HG03064 (cell line): ENCODE measurements around the gene ALPL.
"Not testable (repeated sequence)": the region's sequence is repeated elsewhere in the genome, so short reads cannot be mapped to it uniquely, and the experiment has no call there.

ENCODE experiments used
- ATAC-seq: cut with Tn5 transposase; IDR thresholded peaks from one replicate; pipeline ENCODE4 v1.9.1; 2021; ENCODE audit warnings: low read depth; ENCODE audit not compliant: unreplicated experiment

The ALPL gene

DNA sequence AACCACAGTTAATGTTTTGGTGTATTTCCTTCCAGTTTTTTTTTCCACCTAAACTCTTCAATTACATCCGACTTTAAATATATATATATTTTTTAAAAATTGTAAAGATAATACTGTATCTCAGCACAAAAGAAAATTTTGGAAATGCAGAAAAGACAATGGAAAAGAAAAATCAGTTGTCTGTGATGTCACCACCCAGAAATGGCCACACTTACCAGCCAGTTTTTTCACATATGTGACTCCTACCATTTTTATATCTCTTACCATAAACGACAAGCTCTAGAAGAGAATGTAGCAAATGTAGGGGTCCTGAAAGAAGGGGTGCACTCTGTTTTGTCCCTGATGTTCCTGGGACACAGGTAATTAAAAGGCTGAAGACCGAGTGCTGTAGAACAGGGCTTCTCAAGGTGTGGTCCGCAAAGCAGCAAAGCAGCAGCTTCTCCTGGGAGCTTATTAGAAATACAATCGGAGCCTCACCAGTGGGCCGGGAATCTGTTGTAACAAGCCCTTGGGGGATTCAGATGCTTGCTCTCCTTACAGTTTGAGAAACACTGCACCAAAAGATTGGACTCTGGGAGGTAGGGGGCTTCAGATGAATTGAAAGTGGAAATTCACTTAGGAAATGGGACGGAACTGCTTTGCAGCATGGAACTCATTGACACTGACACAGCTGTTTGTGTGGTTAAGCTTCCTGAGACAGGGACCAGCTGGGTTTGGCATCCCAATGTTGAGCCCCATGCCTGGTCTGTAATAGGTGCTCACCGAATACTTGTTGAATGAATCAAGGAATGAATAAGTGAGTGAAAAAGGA is 44.1 kb downstream of the ALPL start:
- ATAC-seq = no peak

- ATAC-seq = no peak
These were observed 50.8 kb downstream of the ALPL start for GRCh38 chr1:21559788-21560567.

GRCh38 chr1:21560916-21561638 is 51.9 kb downstream of the ALPL start:
- no peak for ATAC-seq

- ATAC-seq = no peak
These were observed 53.7 kb downstream of the ALPL start for GRCh38 chr1:21562896-21563295.

DNA sequence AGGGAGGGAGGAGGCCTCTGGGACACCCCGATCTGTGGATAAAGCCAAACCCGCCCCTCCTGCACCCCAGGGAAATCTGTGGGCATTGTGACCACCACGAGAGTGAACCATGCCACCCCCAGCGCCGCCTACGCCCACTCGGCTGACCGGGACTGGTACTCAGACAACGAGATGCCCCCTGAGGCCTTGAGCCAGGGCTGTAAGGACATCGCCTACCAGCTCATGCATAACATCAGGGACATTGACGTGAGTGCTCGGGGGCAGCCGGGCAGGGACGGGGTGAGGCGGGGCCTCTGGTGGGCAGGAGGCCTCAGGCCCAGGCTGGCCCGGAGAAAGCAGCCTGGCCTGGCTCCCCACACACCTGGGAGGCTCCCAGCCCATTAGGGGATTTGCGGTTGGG is 54.7 kb downstream of the ALPL start:
- no peak for ATAC-seq

GRCh38 chr1:21564521-21565095 is 55.4 kb downstream of the ALPL start:
- no peak for ATAC-seq

- ATAC-seq = no peak
These were observed 56.1 kb downstream of the ALPL start for GRCh38 chr1:21565285-21565684.

GRCh38 chr1:21566361-21566760 is 57.1 kb downstream of the ALPL start:
- not testable (repeated sequence) for ATAC-seq

GRCh38 chr1:21567241-21568005 is 58.2 kb downstream of the ALPL start:
- no peak for ATAC-seq

- no peak for ATAC-seq
These were observed 59.0 kb downstream of the ALPL start for GRCh38 chr1:21568006-21568746.

DNA sequence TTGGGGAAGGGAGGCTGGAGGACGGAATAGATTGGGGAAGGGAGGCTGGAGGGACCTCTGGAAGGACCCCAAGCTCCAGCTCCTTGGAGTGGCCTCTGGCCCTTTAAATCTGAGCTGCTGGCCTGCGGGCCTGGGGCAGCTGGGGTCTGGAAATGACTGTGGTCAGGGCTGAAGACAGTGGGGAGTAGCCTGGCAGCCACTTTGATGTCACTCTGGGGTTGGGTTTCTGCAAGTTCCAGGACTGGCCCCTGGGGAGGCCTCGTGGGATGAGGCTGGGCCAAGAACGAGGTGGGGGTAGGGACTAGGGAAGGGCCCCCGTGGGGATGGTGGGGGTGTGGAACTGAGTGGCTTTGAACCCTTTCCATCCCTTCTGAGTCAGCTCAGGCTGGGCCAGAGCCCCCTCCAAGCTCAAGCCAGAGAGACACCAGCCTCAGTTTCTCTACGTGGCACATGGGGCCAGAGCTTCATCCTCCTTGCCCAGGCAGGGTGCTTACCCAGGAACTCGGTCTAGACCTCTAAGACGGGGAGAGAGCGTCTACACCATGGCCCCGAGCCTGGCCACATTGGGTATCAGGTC is 59.7 kb downstream of the ALPL start:
- no peak for ATAC-seq

DNA sequence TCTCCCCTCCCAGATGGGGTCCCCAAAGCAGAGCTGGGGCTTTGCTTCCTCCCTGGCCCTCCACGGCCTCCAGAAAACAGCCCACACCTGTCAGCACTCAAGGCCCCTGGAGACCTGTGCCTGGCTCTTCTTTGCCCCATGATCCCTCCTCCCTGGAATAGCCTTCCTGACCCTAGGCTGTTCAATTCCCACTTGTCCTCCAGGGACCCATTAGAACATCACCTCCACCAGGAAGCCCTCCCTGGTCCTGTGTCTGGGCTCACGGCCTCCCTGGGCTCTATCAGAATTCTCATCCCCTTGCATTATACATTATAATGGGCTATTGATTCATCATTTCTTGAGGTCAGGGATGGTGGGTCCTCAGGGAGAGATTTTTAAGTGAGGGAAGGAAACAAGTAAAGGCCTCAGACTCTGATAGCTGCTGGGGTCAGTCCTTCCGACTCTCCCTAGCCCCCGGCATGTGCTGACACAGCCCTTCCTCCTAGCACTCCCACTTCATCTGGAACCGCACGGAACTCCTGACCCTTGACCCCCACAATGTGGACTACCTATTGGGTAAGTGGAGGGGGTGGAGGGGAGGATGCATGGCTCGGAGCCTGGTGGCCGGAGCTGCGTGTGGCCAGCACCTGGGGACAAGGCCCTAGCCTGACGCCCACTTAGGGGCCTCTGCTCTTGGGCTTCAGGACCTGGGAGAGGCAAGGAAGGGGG is 60.8 kb downstream of the ALPL start:
- ATAC-seq = no peak

DNA sequence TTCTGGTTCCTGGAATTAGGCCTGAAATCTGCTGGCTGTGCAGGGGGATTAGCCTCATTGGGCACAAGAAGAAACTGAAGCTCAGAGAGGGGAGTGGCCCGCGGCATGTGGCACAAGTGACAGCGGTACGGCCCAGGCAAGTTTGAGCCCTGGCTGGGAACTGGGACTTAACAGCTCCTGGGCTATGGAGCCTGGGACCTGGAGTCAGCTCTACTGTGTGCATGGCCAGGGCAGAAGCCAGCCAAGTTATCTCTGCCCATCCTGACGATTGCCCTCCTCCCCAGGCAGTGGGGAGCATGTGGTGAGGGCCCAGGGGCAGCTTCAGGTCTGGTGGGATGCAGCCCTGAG is 61.3 kb downstream of the ALPL start:
- ATAC-seq = no peak

DNA sequence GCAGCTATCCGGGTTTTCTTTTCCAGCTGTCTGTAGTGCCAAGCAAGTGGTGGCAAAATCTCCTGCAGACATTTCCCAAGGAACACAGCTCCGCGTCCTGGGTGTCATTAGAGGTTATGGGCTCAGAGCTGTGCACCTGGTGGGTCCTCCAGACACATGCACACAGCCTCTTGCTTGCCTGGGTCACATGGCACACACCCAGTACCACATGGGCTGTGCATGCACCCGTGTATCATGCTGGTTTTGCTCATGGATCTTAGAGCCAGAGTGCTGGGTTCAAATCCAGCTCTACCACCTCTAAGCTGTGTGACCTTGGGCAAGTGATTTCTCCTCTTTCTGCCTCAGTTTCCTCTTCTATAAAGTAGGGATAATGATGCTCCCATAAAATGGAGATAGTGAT is 61.7 kb downstream of the ALPL start:
- ATAC-seq = no peak

DNA sequence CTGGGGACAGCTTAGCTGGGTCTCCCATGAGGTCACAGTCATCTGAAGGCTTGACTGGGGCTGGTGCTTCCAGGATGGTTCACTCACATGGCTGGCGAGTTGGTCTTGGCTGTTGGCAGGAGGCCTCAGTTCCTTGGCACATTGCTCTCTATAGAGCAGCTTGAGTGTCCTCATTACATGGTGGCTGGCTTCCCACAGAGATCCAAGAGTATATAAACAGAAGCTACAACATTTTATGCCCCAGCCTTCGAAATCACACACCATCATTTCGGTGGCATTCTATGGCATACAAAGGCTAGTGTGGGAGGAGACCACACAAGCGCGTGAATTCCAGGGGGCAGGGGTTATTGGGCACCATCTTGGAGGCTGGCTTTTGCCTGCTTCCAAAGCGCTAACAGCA is 63.0 kb downstream of the ALPL start:
- no peak for ATAC-seq

GRCh38 chr1:21572735-21573277 is 63.6 kb downstream of the ALPL start:
- no peak for ATAC-seq

DNA sequence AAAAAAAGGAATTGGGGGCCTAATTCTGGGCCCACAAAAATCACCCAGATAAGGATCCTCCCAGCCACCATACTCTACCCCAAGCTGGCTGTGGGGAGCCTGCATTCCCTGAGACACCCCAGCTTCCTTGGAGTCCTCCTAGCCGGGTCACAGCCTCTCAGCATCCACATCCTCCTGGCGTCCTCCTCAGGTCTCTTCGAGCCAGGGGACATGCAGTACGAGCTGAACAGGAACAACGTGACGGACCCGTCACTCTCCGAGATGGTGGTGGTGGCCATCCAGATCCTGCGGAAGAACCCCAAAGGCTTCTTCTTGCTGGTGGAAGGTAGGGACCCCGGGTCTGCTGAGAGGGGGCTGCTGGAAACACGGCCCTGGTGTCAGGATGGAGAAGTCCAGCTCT is 64.3 kb downstream of the ALPL start:
- ATAC-seq = no peak

GRCh38 chr1:21573971-21574465 is 64.8 kb downstream of the ALPL start:
- ATAC-seq = no peak
